Ishikawa (cell line): ENCODE data around the gene CHMP6.

Experiments used
- CEBPB ChIP-seq: IDR thresholded peaks from 2 replicates; pipeline ENCODE4 v1.6.1; 2012
- CREB1 ChIP-seq: IDR thresholded peaks from 2 replicates; pipeline ENCODE4 v1.6.1; 2012; ENCODE audit warnings: low read depth
- EGR1 ChIP-seq: IDR thresholded peaks from 2 replicates; pipeline ENCODE4 v1.6.1; 2012
- EP300 ChIP-seq: IDR thresholded peaks from 2 replicates; pipeline ENCODE4 v1.6.1; 2012; ENCODE audit warnings: borderline replicate concordance
- FOXM1 ChIP-seq: IDR thresholded peaks from 2 replicates; pipeline ENCODE4 v1.6.1; 2012; ENCODE audit warnings: low read depth, borderline replicate concordance
- NFIC ChIP-seq: IDR thresholded peaks from 2 replicates; pipeline ENCODE4 v1.6.1; 2012
- RAD21 ChIP-seq: IDR thresholded peaks from 2 replicates; pipeline ENCODE4 v1.6.1; 2012; ENCODE audit warnings: low read depth
- TAF1 ChIP-seq: IDR thresholded peaks from 2 replicates; pipeline ENCODE4 v1.6.1; 2012; ENCODE audit warnings: low read depth, mild to moderate bottlenecking
- TCF12 ChIP-seq: IDR thresholded peaks from 2 replicates; pipeline ENCODE4 v1.6.1; 2012; ENCODE audit warnings: low read depth
- TEAD4 ChIP-seq: IDR thresholded peaks from 2 replicates; pipeline ENCODE4 v1.6.1; 2012
- YY1 ChIP-seq: IDR thresholded peaks from 2 replicates; pipeline ENCODE4 v1.6.1; 2012; ENCODE audit warnings: low read depth
- ZBTB7A ChIP-seq: IDR thresholded peaks from 2 replicates; pipeline ENCODE4 v1.6.1; 2012; ENCODE audit warnings: low read depth
- TF ChIP-seq, protein P1 (sequence below): IDR thresholded peaks from 2 replicates; pipeline ENCODE4 v1.6.1; 2012
- TF ChIP-seq, protein P2 (sequence below): IDR thresholded peaks from 2 replicates; pipeline ENCODE4 v1.6.1; 2012
- TF ChIP-seq, protein P3 (sequence below): IDR thresholded peaks from 2 replicates; pipeline ENCODE4 v1.6.1; 2012; ENCODE audit warnings: low read depth, mild to moderate bottlenecking

CHMP6 gene

DNA sequence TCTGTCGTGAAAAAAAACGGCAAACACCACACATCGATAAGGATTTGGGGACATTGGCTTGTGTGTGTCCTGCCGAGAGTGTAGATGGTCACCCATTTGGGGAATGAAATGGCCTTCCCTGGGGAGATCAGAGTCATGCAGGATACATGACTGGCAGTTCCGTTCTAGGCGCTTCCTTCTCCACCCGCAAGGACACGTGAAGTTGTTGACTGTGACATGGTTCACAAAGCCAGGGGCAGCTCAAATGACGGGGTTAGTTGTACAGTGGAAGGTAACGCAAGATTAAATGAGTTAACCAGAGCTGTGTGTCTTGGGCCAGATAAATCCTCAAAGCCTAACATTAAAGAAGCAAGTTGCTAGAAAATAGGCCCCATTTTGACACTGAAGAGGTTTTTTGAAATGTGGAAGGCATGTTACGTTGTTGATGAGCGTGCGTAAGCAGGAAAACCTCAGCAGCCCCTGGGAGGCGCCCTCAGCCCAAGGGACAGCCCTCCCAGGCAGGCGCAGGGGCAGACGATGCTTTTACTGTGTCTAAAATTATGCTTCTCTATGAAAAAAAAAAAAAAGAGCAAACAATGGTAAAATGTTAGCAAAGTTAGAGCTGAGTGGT, 35.9 kb upstream of the CHMP6 start:
- no peak for TF ChIP-seq FOXM1
- TF ChIP-seq TEAD4 = no peak
- no peak for TF ChIP-seq CREB1
- TF ChIP-seq YY1 = no peak
- TF ChIP-seq NFIC = no peak
- no peak for TF ChIP-seq RAD21
- no peak for TF ChIP-seq EP300
- no peak for TF ChIP-seq TAF1
- no peak for TF ChIP-seq ZBTB7A
- TF ChIP-seq, protein P1, sequence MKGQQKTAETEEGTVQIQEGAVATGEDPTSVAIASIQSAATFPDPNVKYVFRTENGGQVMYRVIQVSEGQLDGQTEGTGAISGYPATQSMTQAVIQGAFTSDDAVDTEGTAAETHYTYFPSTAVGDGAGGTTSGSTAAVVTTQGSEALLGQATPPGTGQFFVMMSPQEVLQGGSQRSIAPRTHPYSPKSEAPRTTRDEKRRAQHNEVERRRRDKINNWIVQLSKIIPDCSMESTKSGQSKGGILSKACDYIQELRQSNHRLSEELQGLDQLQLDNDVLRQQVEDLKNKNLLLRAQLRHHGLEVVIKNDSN = no peak
- TF ChIP-seq CEBPB = no peak
- no peak for TF ChIP-seq TCF12
- TF ChIP-seq, protein P2, sequence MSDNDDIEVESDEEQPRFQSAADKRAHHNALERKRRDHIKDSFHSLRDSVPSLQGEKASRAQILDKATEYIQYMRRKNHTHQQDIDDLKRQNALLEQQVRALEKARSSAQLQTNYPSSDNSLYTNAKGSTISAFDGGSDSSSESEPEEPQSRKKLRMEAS = no peak
- no peak for TF ChIP-seq EGR1
- TF ChIP-seq, protein P3, sequence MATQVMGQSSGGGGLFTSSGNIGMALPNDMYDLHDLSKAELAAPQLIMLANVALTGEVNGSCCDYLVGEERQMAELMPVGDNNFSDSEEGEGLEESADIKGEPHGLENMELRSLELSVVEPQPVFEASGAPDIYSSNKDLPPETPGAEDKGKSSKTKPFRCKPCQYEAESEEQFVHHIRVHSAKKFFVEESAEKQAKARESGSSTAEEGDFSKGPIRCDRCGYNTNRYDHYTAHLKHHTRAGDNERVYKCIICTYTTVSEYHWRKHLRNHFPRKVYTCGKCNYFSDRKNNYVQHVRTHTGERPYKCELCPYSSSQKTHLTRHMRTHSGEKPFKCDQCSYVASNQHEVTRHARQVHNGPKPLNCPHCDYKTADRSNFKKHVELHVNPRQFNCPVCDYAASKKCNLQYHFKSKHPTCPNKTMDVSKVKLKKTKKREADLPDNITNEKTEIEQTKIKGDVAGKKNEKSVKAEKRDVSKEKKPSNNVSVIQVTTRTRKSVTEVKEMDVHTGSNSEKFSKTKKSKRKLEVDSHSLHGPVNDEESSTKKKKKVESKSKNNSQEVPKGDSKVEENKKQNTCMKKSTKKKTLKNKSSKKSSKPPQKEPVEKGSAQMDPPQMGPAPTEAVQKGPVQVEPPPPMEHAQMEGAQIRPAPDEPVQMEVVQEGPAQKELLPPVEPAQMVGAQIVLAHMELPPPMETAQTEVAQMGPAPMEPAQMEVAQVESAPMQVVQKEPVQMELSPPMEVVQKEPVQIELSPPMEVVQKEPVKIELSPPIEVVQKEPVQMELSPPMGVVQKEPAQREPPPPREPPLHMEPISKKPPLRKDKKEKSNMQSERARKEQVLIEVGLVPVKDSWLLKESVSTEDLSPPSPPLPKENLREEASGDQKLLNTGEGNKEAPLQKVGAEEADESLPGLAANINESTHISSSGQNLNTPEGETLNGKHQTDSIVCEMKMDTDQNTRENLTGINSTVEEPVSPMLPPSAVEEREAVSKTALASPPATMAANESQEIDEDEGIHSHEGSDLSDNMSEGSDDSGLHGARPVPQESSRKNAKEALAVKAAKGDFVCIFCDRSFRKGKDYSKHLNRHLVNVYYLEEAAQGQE = no peak

DNA sequence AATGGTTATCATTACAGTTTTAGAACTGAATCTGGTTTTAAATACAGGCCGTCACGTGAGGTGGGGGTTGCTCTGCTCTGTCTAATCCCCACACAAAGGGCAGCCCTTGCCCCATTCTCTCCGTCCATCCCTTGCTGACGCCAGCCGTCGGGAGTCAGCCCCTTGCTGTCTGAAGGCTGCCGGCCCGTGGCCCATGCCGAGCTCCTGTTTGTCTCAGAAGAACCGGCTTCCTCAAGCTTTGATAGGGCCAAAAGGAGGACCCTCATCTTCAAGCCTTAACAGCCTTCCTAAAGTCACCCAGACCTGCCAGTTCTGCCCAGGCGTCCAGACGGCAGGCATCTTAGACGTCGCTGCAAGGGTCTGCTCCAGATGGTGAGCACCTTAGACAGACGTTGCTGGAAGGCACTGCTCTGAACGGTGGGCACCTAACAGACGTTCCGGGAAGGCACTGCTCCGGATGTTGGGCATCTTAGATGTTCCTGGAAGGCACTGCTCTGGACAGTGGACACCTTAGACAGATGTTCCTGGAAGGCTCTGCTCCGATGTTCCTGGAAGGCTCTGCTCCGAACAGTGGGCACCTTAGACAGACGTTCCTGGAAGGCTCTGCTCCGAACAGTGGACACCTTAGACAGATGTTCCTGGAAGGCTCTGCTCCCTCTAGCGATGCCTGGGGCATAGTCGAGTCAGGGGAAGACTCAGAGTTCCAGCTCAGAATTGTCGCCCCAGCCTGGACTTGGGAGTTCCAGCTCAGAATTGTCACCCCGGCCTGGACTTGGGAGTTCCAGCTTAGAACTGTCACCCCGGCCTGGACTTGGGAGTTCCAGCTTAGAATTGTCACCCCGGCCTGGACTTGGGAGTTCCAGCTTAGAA, 35.1 kb upstream of the CHMP6 start:
- TF ChIP-seq RAD21 (no peak), ZBTB7A (no peak), YY1 (no peak), NFIC (no peak), EP300 (no peak), TEAD4 (no peak), TCF12 (no peak), FOXM1 (no peak), CREB1 (no peak), EGR1 (no peak), TAF1 (no peak), CEBPB (no peak)
- TF ChIP-seq, protein P3 = no peak
- TF ChIP-seq, protein P1 = no peak
- TF ChIP-seq, protein P2 = no peak

DNA sequence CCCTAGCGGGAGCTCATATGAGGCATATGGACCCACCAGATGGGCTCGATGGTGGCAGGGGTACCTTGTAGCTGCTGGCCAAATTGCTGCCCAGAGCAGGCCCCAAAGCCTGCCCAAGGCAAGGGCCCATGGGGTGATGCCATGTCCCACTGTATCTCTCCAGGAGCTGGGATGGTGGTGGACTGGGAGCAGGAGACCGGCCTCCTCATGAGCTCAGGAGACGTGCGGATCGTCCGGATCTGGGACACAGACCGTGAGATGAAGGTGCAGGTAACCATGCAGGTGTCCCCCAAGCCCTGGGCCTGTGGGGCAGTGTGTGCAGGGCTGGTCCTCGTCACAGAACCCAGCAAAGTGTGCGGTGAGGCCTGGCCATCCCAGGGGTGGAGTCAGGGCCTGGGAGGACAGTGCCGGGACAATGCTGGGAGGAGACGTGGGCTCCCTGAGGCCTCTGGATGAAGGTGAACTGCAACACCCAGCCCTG, 34.1 kb upstream of the CHMP6 start:
- TF ChIP-seq NFIC = no peak

DNA sequence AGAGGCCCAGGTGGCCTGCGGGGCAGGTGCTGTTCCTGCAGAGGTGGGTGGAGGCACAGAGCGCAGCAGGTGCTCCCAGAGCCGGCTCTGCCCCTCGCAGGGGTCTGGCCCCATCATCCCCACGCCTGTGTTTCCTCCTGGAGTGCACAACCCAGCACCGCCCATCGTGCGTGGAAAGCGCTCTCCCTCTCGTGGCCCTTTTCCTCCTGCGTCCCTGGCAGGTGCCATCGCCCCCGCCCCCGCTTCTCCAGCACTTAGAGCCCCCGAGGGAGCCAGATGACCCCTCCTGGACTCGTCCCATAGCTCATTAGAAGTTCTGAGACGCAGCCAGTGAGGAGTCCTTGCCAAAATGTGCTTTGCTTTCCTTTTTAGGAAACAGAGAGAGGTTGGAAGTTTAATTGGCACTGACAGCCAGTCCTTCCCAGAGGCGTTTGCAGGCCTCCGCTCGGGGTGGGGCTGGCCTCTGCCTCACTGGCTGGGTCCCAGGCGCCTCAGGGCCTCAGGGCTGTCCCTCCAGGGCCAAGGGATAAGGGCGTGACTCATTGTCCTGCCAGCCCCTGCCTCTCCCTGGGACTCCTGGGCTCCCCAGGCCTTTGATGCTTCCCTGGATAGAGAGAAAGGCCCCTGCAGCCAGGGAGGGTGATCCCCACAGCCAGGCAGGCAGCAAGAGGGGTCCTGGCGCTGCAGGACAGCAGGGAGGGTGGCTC, 32.2 kb upstream of the CHMP6 start:
- TF ChIP-seq, protein P2 = no peak
- TF ChIP-seq TEAD4 (no peak), RAD21 (no peak), ZBTB7A (no peak), CREB1 (no peak), CEBPB (no peak), NFIC (no peak), EGR1 (no peak), TAF1 (no peak), YY1 (no peak), FOXM1 (no peak), TCF12 (no peak), EP300 (no peak)
- TF ChIP-seq, protein P1 = no peak
- TF ChIP-seq, protein P3 = no peak
